Duodenal mucosa (tissue), 2 donors: ENCODE measurements around the gene RRAD.
"Not testable (repeated sequence)": the region's sequence is repeated elsewhere in the genome, so short reads cannot be mapped to it uniquely, and the experiment has no call there.

Experiments
- H3K27ac ChIP-seq: one replicate; pipeline ENCODE4 v1.7.0; 2013; ENCODE audit warnings: low read depth, low read length
- H3K27me3 ChIP-seq, 2 donors: one replicate each; pipeline ENCODE4 v1.7.0; 2013; ENCODE audit warnings: low read length in 2 of 2, control low read depth in 1 of 2; ENCODE audit not compliant: insufficient read depth in 2 of 2, control insufficient read depth in 1 of 2
- H3K36me3 ChIP-seq, 2 donors: one replicate each; pipeline ENCODE4 v1.7.0; 2013; ENCODE audit warnings: low read length in 2 of 2, control low read depth in 1 of 2; ENCODE audit not compliant: insufficient read depth in 2 of 2, control insufficient read depth in 1 of 2
- H3K4me1 ChIP-seq, 2 donors: one replicate each; pipeline ENCODE4 v1.7.0; 2013; ENCODE audit warnings: low read length in 2 of 2, control low read depth in 1 of 2; ENCODE audit not compliant: insufficient read depth in 2 of 2, control insufficient read depth in 1 of 2
- H3K4me3 ChIP-seq, 2 donors: one replicate each; pipeline ENCODE4 v1.7.0; 2013; ENCODE audit warnings: low read length in 2 of 2, low read depth in 1 of 2
- H3K9ac ChIP-seq, 2 donors: one replicate each; pipeline ENCODE4 v1.7.0; 2013; ENCODE audit warnings: low read length in 2 of 2, low read depth in 1 of 2
- H3K9me3 ChIP-seq, 2 donors: one replicate each; pipeline ENCODE4 v1.7.0; 2013; ENCODE audit warnings: low read length in 2 of 2, control low read depth in 1 of 2; ENCODE audit not compliant: control insufficient read depth in 1 of 2

The RRAD gene

DNA sequence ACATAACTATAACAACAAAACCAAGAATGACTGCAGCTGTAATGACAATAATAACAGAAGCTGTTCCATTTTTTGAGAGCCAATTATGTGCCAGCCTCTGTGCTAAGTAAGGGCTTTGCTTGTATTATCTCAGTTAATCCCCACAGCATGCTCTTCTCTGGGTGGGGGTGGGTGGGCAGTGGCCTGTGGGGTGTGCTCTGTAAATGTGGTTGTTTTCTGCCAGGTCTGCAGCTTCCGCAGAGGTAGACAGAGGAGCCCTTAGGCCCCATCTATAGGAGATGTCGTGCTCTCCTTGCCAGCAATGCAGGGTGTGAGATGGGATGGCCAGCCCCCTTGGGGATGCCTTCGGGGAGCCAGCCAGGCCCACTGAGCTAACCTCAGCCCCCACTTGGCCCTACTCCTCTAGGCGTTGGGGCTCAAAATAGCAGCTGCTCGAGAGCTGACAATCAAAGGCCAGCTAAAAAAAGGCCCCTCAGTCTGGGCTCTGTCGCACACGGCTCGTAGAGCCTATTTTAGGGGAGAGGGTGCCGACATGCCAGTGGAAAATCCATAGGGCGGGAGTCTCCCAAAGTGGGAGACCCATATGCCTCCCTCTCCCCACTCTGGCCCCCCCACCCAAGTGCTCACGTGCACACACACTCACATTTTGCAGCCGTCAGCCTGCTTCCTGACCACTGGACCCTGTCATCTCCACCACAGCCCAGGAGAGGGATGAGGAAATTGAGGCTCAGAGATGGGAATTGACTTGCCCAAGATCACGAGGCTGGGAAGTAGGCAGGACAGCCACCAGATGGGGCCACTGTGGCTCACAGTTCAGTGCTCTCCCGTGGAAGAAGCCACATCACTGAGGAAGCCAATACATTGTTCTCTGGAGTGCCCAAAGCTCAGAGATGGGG, 22.4 kb downstream of the RRAD start:
- no peak overlapping the region for H3K27ac ChIP-seq
- H3K9me3 ChIP-seq = no peaks in the 10 kb centered on the region
- H3K9ac ChIP-seq = no peak overlapping the region
- no peak overlapping the region for H3K4me3 ChIP-seq
- H3K27me3 ChIP-seq = no peaks in the 10 kb centered on the region
- H3K36me3 ChIP-seq = no peaks in the 10 kb centered on the region
- peaks cover 65 to 74% of the 10 kb centered on the region in 2 donors for H3K4me1 ChIP-seq

DNA sequence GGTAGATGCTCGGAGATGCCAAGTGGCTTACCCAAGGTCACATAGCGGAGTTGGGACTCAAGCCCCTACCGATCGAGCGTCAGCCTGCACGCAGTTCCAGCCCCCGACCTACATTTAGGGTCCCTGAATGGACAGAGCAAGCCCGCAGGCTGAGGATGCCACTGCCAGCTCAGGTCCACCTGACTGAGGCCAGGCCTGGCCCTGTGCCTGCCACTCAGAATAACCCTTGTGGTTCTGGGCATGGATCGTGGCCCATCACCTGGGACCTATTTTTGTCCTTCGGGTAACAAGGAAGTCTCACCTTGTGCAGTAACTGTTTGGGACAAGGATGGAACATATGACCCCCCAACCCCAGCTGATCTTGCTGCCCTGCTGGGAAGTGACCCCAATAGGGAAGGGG, 23.7 kb downstream of the RRAD start:
- no peak overlapping the region for H3K4me3 ChIP-seq
- no peaks in the 10 kb centered on the region for H3K27me3 ChIP-seq
- H3K27ac ChIP-seq = no peak overlapping the region
- no peak overlapping the region for H3K9ac ChIP-seq
- no peaks in the 10 kb centered on the region for H3K9me3 ChIP-seq
- peaks cover 64 to 74% of the 10 kb centered on the region in 2 donors for H3K4me1 ChIP-seq
- no peaks in the 10 kb centered on the region for H3K36me3 ChIP-seq

DNA sequence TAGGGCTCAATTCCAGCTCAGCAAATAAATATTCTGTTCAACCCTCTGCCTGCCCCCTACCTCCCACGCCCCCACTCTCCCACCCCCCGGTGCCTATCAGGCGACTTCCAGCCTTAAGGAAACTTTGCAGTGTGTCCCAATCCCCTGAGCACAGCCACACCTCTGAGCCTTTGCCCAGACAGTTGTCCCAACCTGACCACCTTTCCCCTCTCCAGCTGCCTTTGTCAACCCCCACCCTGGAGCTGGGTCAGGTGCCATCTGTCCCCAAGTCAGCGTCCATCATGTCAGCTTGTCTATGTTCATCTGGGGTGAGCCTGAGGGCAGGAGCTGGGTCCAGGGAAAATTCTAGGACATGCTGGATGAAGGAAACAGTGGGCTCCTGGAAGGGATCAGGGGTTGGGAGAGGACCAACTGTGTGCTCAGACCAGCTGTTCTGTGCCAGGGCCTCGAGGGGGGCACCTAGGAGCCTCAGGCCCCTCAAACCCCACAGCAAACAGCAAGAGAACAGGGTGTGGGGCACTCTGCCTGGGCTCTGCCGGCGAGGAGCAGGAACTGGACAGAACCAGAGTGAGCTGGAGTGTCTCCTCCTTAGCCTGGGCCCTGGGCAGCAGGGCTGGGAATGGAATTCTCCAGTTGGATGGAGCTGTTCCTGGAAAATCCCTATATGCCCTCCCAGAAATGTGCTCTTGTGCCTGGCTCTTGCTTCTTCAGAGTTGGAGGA, 24.5 kb downstream of the RRAD start:
- peaks cover 63 to 72% of the 10 kb centered on the region in 2 donors for H3K4me1 ChIP-seq
- H3K9ac ChIP-seq = peak overlapping the region in 1 of 2 donors; percentile 70
- H3K9me3 ChIP-seq = no peaks in the 10 kb centered on the region
- no peaks in the 10 kb centered on the region for H3K27me3 ChIP-seq
- peak overlapping the region; percentile 71 for H3K27ac ChIP-seq
- peak overlapping the region in 1 of 2 donors; percentile 45 for H3K4me3 ChIP-seq
- H3K36me3 ChIP-seq = no peaks in the 10 kb centered on the region

DNA sequence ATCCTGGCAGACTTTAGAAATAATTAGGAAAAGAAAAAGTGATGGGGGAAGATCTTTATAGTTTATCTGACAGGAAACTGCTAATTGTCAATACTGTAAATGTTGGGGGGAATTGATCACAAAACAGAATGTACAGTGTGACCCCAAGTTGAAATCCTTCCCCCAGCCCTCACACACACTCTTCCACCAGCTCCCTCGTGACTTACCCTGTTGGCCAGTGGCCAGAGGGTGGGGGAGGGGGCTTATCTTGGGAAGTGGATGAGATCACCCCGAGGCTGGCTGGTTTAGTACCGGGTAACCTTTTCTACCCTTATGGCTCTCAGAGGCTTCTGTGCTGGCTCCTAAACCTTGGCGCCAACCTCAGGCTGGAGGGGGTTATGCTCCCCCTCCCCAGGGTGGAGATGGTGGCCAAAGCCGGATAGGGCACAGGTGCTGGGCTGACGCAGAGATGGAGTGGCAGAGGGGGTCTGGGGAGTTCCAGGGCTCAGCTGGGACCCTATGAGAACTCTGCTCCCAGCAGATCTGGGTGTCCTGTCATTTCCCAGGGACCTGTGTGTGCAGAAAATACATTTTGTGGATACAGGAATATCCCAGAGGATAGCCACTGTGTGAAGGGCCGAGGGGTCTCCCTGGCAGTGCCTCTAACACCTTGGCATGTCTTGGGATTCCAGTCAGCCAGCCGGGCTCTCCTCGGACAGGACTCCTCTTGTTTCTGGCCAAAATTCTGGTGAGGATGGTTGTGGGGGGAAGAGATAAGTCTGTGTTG, 25.2 kb downstream of the RRAD start:
- H3K4me3 ChIP-seq = peak overlapping the region; percentile 29 to 45
- no peaks in the 10 kb centered on the region for H3K27me3 ChIP-seq
- H3K27ac ChIP-seq = peak overlapping the region; percentile 83
- peak overlapping the region; percentile 70 to 78 for H3K9ac ChIP-seq
- no peaks in the 10 kb centered on the region for H3K36me3 ChIP-seq
- H3K9me3 ChIP-seq = no peaks in the 10 kb centered on the region
- peaks cover 62 to 71% of the 10 kb centered on the region in 2 donors for H3K4me1 ChIP-seq

DNA sequence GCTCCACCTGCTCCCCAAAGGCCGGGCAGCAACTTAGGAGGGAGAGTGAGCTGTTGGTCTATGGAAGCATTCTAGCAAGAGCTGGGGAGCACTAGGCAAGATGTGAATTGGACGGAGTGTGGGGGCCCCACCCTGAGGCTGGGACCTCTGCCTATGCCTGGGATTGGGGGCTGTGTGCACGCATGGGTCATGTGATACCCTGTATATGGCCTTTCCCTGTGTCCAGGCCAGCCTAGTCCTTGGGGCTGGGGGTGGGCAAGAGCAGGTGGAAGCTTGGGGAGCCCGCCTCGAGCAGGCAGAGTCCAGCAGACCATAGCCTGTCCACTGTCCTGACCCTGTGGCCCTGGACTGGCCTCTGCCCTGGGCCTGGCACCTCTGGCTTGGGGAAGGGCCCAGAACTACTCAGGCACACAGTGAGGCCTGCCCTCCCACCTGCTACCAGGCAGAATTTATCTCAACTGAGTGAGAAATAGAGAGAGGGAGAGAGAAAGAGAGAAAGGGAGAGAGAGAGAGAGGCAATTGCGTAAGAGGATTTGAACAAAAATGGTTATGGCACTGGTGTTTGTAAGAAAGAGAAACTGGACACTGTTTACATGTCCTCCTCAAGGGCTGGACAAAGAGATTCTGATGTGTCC, 25.9 kb downstream of the RRAD start:
- Histone ChIP-seq H3K9me3 (no peaks in the 10 kb centered on the region), H3K27ac (peak overlapping the region; percentile 83), H3K4me1 (peaks cover 57 to 64% of the 10 kb centered on the region in 2 donors), H3K27me3 (no peaks in the 10 kb centered on the region), H3K9ac (peak overlapping the region; percentile 34 to 70), H3K36me3 (no peaks in the 10 kb centered on the region), H3K4me3 (no peak overlapping the region)

DNA sequence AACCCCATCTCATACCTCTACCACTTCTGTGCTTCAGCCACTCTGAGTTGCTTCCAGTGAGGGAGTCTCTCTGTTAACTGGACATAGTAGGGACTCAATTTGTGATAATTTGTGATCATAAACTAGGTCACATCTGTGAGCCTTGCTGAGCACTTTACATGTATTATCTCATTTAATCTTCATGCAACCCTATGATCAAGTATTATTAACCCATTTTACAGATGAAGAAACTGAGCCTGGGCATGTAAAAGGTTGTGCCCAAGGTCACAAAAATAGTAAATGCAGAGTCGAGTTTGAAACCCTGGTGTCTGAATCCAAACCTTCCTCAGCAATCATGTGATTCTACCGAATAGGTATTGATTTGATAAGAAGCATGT, 26.4 kb downstream of the RRAD start:
- Histone ChIP-seq H3K4me3 (no peak overlapping the region), H3K4me1 (peaks cover 52 to 59% of the 10 kb centered on the region in 2 donors), H3K27me3 (no peaks in the 10 kb centered on the region), H3K9ac (no peak overlapping the region), H3K9me3 (no peaks in the 10 kb centered on the region), H3K27ac (no peak overlapping the region), H3K36me3 (no peaks in the 10 kb centered on the region)

DNA sequence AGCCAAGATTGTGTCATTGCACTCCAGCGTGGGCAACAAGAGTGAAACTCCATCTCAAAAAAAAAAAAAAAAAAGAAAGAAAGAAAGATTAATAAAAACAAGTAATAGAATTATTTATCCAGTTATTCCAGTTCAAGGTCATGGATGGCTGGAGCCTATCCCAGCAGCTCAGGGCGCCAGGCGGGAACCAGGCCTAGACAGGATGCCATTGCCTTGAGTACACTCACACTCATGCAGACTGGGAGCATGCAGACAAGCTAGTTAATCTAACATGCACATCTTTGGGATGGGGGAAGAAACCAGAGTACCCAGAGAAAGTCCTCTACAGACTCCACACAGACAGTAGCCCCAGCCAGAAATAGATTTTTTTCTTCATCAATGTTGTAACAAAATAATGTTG, 27.1 kb downstream of the RRAD start:
- Histone ChIP-seq H3K4me1 (peaks cover 48 to 53% of the 10 kb centered on the region in 2 donors), H3K36me3 (no peaks in the 10 kb centered on the region), H3K9ac (no peak overlapping the region), H3K9me3 (no peaks in the 10 kb centered on the region), H3K4me3 (no peak overlapping the region), H3K27me3 (no peaks in the 10 kb centered on the region), H3K27ac (no peak overlapping the region)

DNA sequence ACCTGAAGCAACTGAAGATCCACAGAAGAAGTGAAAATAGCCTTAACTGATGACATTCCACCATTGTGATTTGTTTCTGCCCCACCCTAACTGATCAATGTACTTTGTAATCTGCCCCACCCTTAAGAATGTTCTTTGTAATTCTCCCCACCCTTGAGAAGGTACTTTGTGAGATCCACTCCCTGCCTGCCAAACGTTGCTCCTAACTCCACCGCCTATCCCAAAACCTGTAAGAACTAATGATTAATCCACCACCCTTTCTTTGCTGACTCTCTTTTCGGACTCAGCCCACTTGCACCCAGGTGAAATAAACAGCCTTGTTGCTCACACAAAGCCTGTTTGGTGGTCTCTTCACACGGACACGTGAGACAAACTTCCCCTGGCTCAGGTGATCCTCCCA, 28.7 kb downstream of the RRAD start:
- not testable (repeated sequence) for H3K27me3 ChIP-seq, H3K4me3 ChIP-seq, H3K36me3 ChIP-seq, H3K9me3 ChIP-seq, H3K27ac ChIP-seq
- Histone ChIP-seq H3K4me1 (peaks cover 45 to 51% of the 10 kb centered on the region in 2 donors), H3K9ac (peak overlapping the region in 1 of 2 donors; percentile 54)

DNA sequence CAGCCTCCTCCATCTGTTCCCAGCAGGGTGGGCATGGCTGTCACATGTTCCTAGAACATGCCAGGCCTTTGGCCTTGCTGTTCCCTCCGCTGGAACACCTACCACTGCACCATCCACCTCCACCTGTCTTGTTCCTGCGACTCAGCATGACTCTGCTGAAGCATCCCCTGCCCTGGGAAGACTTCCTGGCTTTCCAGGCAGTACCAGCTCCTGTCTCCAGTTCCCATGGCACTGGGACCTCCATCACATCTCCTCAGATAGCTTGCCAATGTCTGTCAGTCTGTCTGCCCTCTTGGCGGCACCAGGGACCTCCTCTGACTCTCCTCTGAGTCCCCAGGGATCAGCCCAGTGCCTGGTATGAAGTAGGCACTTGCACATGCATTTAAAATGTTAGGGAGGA, 29.3 kb downstream of the RRAD start:
- Histone ChIP-seq H3K27me3 (no peaks in the 10 kb centered on the region), H3K9ac (peak overlapping the region; percentile 4 to 48), H3K4me1 (peaks cover 43 to 45% of the 10 kb centered on the region in 2 donors), H3K9me3 (no peaks in the 10 kb centered on the region), H3K27ac (no peak overlapping the region), H3K4me3 (no peak overlapping the region), H3K36me3 (no peaks in the 10 kb centered on the region)
